ENCODE results near the gene QKI. TPM values are rescaled to one million over a fixed set of nuclear protein-coding genes. Genes with fewer than 3 reads are reported as not detected.

QKI gene
- total RNA-seq, 2 donors from 2014 or later: 63.0 to 316 TPM

DNA sequence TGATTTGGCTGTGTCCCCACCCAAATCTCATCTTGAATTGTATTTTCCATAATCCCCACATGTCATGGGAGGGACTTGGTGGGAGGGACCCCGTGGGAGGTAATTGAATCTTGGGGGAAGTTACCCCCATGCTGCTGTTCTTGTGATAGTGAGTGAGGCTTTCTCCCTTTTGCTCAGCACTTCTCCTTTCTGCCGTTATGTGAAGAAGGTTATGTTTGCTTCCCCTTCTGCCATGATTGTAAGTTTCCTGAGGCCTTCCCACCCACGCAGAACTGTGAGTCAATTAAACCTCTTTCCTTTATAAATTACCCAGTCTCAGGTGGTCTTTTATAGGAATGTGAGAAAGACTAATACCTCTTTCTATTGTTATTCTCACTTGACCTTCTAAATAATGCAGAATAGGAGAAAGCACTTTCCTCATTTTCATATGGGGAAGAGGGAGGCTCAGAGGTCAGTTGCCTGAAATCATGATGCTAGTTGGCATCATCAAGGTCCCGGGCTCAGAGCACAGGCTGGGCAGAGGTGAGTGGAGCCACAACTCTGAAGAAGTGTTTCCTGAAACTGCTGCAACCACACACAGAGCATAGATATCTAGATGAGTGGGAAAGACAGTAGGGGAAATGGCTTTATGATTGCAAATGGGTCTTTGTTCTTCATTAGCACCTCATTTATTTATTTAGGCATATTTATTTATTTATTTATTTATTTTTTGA, 191.0 kb downstream of the QKI start:
- no peak for TF ChIP-seq POLR2A (IDR thresholded peaks at IDR 0.05)
- H3K9me3 ChIP-seq: no peaks in the 10 kb centered on the region

DNA sequence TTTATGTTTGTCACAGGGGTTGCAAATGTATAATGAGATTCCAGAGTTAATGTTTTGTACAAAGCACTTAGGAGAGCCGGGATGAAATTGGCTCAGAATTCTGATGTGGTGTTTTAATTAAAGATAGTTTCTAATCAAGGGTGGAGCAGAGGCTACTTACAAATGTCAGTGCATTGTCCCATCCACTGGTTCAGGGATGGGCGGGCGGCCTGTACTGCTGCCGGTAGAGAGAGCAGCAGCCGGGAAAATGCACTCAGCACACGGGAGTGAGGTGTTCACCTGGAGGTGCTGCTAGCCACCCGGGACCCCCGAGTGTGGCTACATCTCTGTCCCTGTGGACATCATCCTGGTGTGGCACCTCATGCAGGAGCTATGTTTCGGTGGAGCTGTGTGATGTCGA, 193.3 kb downstream of the QKI start:
- H3K27me3 ChIP-seq (replicated peaks; ENCODE audit: insufficient read depth): no peaks in the 10 kb centered on the region
- no peaks in the 10 kb centered on the region for H3K4me1 ChIP-seq (replicated peaks)
- intact Hi-C loops (cut with DNase I): no loop called here
- H3K27ac ChIP-seq: no peak overlapping the region
- no peak for DNase-seq (ENCODE audit: low spot score)
- TF ChIP-seq POLR2AphosphoS5 (IDR thresholded peaks at IDR 0.05): no peak
- TF ChIP-seq POLR2A (IDR thresholded peaks at IDR 0.05): no peak
- TF ChIP-seq, protein P1, sequence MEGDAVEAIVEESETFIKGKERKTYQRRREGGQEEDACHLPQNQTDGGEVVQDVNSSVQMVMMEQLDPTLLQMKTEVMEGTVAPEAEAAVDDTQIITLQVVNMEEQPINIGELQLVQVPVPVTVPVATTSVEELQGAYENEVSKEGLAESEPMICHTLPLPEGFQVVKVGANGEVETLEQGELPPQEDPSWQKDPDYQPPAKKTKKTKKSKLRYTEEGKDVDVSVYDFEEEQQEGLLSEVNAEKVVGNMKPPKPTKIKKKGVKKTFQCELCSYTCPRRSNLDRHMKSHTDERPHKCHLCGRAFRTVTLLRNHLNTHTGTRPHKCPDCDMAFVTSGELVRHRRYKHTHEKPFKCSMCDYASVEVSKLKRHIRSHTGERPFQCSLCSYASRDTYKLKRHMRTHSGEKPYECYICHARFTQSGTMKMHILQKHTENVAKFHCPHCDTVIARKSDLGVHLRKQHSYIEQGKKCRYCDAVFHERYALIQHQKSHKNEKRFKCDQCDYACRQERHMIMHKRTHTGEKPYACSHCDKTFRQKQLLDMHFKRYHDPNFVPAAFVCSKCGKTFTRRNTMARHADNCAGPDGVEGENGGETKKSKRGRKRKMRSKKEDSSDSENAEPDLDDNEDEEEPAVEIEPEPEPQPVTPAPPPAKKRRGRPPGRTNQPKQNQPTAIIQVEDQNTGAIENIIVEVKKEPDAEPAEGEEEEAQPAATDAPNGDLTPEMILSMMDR (IDR thresholded peaks at IDR 0.05): no peak
- H3K4me3 ChIP-seq: no peak overlapping the region
- no peaks in the 10 kb centered on the region for H3K36me3 ChIP-seq
- no peaks in the 10 kb centered on the region for H3K9me3 ChIP-seq
- 92% methylated on average over 9 of the region's 10 CpGs for WGBS

More for the DNA sequence above, 191.0 kb downstream of the QKI start:
- intact Hi-C loops (cut with DNase I): no loop called here
- no peaks in the 10 kb centered on the region for H3K27me3 ChIP-seq (replicated peaks; ENCODE audit: insufficient read depth)
- no peaks in the 10 kb centered on the region for H3K36me3 ChIP-seq
- no peak overlapping the region for H3K27ac ChIP-seq
- no peaks in the 10 kb centered on the region for H3K4me1 ChIP-seq (replicated peaks)
- WGBS: 88% methylated on average over 4 of the region's 4 CpGs
- no peak for DNase-seq (ENCODE audit: low spot score)
- no peak overlapping the region for H3K4me3 ChIP-seq

DNA sequence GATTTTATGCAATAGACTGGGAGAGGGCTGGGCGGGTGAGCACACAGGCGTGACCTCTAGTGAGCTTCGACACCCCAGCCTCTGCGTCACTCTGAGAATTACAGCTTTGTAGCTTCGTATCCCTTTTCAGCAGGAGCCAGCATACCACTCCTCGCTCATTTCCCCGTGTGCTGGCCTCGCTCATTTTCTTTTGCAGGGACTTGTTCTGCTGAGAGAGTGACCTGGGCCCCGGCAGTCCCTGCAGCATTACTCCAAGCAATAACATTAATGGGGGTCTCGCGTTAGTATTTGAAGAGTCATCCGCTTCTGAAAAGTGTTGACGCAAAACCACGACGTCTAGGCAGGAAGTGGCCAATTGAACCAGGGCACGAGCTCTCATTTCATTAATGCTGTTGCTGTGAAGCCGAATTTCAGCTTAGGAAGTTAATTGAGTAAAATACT, 193.7 kb downstream of the QKI start:
- Histone ChIP-seq H3K27me3 (replicated peaks; ENCODE audit: insufficient read depth) (no peaks in the 10 kb centered on the region), H3K36me3 (no peaks in the 10 kb centered on the region), H3K4me1 (replicated peaks) (no peaks in the 10 kb centered on the region), H3K27ac (no peak overlapping the region), H3K9me3 (no peaks in the 10 kb centered on the region), H3K4me3 (no peak overlapping the region)
- intact Hi-C loops (cut with DNase I): no loop called here
- WGBS: 74% methylated on average over 17 of the region's 17 CpGs
- no peak for DNase-seq (ENCODE audit: low spot score)
- TF ChIP-seq POLR2AphosphoS5 (IDR thresholded peaks at IDR 0.05) (no peak), POLR2A (IDR thresholded peaks at IDR 0.05) (no peak)
- TF ChIP-seq, protein P1 (IDR thresholded peaks at IDR 0.05): no peak

DNA sequence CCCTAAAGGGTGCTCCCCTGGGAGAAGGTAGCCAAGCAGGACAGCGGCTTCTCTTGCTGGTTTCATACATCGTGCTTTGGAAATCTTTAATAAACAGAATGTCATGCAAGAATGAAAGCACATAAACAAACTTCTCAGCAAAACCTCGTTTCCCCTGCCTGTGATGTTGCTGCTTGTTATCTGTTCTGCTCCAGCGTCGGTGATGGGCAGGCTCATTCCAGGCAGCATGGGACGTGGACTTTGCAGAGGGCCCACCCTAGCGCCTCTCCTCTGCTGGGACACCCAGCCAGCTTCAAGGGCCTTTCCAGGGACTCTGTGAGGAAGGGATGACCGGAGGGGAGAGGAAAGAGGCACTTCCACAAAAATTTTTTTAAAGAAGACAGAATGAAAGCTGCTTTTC, 197.7 kb downstream of the QKI start:
- Histone ChIP-seq H3K9me3 (no peaks in the 10 kb centered on the region), H3K36me3 (no peaks in the 10 kb centered on the region), H3K27ac (no peak overlapping the region), H3K4me1 (replicated peaks) (no peaks in the 10 kb centered on the region), H3K27me3 (replicated peaks; ENCODE audit: insufficient read depth) (no peaks in the 10 kb centered on the region), H3K4me3 (no peak overlapping the region)
- DNase-seq (ENCODE audit: low spot score): no peak
- TF ChIP-seq, protein P1 (IDR thresholded peaks at IDR 0.05): no peak
- WGBS: 69% methylated on average over 8 of the region's 8 CpGs
- intact Hi-C loops (cut with DNase I): no loop called here

DNA sequence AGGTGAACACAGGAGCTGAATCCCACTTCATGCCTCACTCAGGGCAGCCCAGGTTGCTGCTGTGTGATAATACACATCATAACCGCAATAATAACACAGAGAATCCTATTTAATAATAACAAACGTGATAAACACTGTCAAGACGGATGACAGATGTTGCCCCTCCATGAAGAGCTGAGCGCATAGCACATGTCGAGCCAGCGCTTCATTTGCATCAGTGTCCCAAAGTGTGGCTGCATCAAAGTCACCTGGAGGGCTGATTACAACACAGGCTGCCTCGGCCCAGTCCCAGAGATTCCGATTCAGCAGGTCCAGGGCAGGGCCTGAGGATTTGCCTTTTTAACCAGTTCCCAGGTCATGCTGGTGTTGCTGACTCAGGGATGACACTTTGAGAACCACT, 198.5 kb downstream of the QKI start:
- H3K36me3 ChIP-seq: no peaks in the 10 kb centered on the region
- H3K27ac ChIP-seq: no peak overlapping the region
- no peaks in the 10 kb centered on the region for H3K4me1 ChIP-seq (replicated peaks)
- TF ChIP-seq, protein P1 (IDR thresholded peaks at IDR 0.05): no peak
- TF ChIP-seq POLR2A (IDR thresholded peaks at IDR 0.05) (no peak), POLR2AphosphoS5 (IDR thresholded peaks at IDR 0.05) (no peak)
- DNase-seq (ENCODE audit: low spot score): no peak
- no peaks in the 10 kb centered on the region for H3K9me3 ChIP-seq
- WGBS: 75% methylated on average over 8 of the region's 8 CpGs
- H3K27me3 ChIP-seq (replicated peaks; ENCODE audit: insufficient read depth): no peaks in the 10 kb centered on the region
- intact Hi-C loops (cut with DNase I): no loop called here
- H3K4me3 ChIP-seq: no peak overlapping the region

All from prostate gland (tissue), 2 donors.